ENCODE data around the gene PACSIN2. TPM values are rescaled to one million over a fixed set of nuclear protein-coding genes. Genes with fewer than 3 reads are reported as not detected.

The PACSIN2 gene
- total and polyA plus RNA-seq, 8 donors, result 63.4 to 149 (median 66.2) TPM

GRCh38 chr22:43013355-43014315 is 1.3 kb downstream of the PACSIN2 start:
- DNase-seq (peak in 1 of 4 donors; percentile 54), ATAC-seq (peak; percentile 2)
- intact Hi-C loops (cut with DNase I), result no loop called here
- TF ChIP-seq, protein P1, sequence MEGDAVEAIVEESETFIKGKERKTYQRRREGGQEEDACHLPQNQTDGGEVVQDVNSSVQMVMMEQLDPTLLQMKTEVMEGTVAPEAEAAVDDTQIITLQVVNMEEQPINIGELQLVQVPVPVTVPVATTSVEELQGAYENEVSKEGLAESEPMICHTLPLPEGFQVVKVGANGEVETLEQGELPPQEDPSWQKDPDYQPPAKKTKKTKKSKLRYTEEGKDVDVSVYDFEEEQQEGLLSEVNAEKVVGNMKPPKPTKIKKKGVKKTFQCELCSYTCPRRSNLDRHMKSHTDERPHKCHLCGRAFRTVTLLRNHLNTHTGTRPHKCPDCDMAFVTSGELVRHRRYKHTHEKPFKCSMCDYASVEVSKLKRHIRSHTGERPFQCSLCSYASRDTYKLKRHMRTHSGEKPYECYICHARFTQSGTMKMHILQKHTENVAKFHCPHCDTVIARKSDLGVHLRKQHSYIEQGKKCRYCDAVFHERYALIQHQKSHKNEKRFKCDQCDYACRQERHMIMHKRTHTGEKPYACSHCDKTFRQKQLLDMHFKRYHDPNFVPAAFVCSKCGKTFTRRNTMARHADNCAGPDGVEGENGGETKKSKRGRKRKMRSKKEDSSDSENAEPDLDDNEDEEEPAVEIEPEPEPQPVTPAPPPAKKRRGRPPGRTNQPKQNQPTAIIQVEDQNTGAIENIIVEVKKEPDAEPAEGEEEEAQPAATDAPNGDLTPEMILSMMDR (IDR thresholded peaks at IDR 0.05), result no peak
- H3K9me3 ChIP-seq, result no peaks in the 10 kb centered on the region
- peaks cover 16 to 54% of the 10 kb centered on the region in 2 donors for H3K4me1 ChIP-seq
- no peaks in the 10 kb centered on the region for H3K27me3 ChIP-seq
- H3K27ac ChIP-seq, result peak overlapping the region; percentile 56 to 80
- H3K36me3 ChIP-seq, result no peaks in the 10 kb centered on the region
- peak overlapping the region; percentile 61 to 75 for H3K4me3 ChIP-seq

DNA sequence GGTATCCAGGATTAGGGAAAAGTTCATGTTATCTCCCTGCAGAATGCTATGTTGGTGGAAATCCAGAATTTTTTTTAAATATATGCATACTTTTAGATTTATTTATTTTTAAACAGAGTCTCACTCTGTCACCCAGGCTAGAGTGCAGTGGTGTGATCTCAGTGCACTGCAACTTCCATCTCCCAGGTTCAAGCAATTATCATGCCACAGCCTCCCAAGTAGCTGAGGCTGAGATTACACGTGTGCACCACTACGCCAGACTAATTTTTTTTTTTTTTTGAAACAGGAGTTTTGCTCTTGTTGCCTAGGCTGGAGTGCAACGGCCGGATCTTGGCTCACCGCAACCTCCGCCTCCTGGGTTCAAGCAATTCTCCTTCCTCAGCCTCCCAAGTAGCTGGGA is 2.6 kb downstream of the PACSIN2 start:
- Histone ChIP-seq H3K4me3 (no peak overlapping the region), H3K9me3 (no peaks in the 10 kb centered on the region), H3K4me1 (peaks cover 19 to 59% of the 10 kb centered on the region in 2 donors), H3K27ac (no peak overlapping the region), H3K36me3 (no peaks in the 10 kb centered on the region), H3K27me3 (no peaks in the 10 kb centered on the region)
- DNase-seq (no peak), ATAC-seq (no peak)
- TF ChIP-seq, protein P1 (IDR thresholded peaks at IDR 0.05), result no peak
- intact Hi-C loops (cut with DNase I), result no loop called here

GRCh38 chr22:43011079-43011478 is 3.9 kb downstream of the PACSIN2 start:
- no peak overlapping the region for H3K4me3 ChIP-seq
- no peaks in the 10 kb centered on the region for H3K27me3 ChIP-seq
- intact Hi-C loops (cut with DNase I), result no loop called here
- peaks cover 19 to 65% of the 10 kb centered on the region in 2 donors for H3K4me1 ChIP-seq
- H3K36me3 ChIP-seq, result no peaks in the 10 kb centered on the region
- no peaks in the 10 kb centered on the region for H3K9me3 ChIP-seq
- ATAC-seq, result no peak
- no peak overlapping the region for H3K27ac ChIP-seq
- no peak for DNase-seq
- TF ChIP-seq, protein P1 (IDR thresholded peaks at IDR 0.05), result no peak

GRCh38 chr22:43009444-43009843 is 5.5 kb downstream of the PACSIN2 start:
- intact Hi-C loops (cut with DNase I), result no loop called here
- H3K27ac ChIP-seq, result peak overlapping the region; percentile 42 to 63
- no peaks in the 10 kb centered on the region for H3K9me3 ChIP-seq
- ATAC-seq (no peak), DNase-seq (no peak)
- no peaks in the 10 kb centered on the region for H3K36me3 ChIP-seq
- no peak overlapping the region for H3K4me3 ChIP-seq
- H3K4me1 ChIP-seq, result peaks cover 30 to 73% of the 10 kb centered on the region in 2 donors
- TF ChIP-seq, protein P1 (IDR thresholded peaks at IDR 0.05), result no peak
- H3K27me3 ChIP-seq, result no peaks in the 10 kb centered on the region

DNA sequence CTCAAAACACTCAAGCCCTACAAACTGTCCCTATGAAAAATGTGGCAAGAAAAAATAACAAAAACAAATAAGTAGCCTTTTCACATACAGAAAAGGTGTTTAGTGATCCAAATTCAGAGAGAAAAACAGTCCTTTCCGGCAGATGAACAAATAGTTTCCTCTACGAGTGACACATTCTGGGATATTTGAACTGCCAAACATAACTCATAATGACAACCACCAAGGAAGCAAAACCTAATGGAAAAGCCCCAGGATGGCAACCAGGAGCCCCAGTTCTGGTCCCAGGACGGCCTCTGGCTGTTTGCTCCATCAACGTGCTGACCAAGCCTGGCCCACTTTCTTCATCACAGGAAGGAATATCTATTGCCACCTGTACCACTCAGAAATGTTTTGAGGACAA is 6.0 kb downstream of the PACSIN2 start:
- intact Hi-C loops (cut with DNase I), result no loop called here
- H3K27ac ChIP-seq, result peak overlapping the region; percentile 42 to 63
- TF ChIP-seq, protein P1 (IDR thresholded peaks at IDR 0.05), result no peak
- H3K27me3 ChIP-seq, result no peaks in the 10 kb centered on the region
- H3K36me3 ChIP-seq, result no peaks in the 10 kb centered on the region
- no peaks in the 10 kb centered on the region for H3K9me3 ChIP-seq
- ATAC-seq (no peak), DNase-seq (no peak)
- no peak overlapping the region for H3K4me3 ChIP-seq
- H3K4me1 ChIP-seq, result peaks cover 35 to 77% of the 10 kb centered on the region in 2 donors

Data from left lung (tissue), 10 donors.